GM12878 (cell line): ENCODE results near the gene OSBP. TPM values are rescaled to one million over a fixed set of nuclear protein-coding genes. Genes with fewer than 3 reads are reported as not detected.

Source experiments
- ASH2L ChIP-seq: fragments of 300-600, 200-600 bp; sonication (generic); IDR thresholded peaks from 2 replicates; pipeline ENCODE4 v1.6.1; 2017; ENCODE audit warnings: low read depth, mild to moderate bottlenecking, borderline replicate concordance
- BACH1 ChIP-seq: fragments of 450-650 bp; IDR thresholded peaks from 2 replicates; pipeline ENCODE4 v1.6.1; 2017; ENCODE audit warnings: mild to moderate bottlenecking, borderline replicate concordance
- BHLHE40 ChIP-seq, 2 experiments: fragments of 450-650 bp in 1 of 2; IDR thresholded peaks; 2 replicates each; pipeline ENCODE4 v1.6.1; 2011 to 2017; ENCODE audit warnings: low read depth in 2 of 2, borderline replicate concordance in 1 of 2, improper control_type of control experiment in 1 of 2, low read length in 1 of 2, mild to moderate bottlenecking in 1 of 2
- CBFB ChIP-seq: IDR thresholded peaks from 2 replicates; pipeline ENCODE4 v1.6.1; 2016; ENCODE audit warnings: antibody characterized with exemption, low read depth
- CREM ChIP-seq: IDR thresholded peaks from 2 replicates; pipeline ENCODE4 v1.6.1; 2014; ENCODE audit warnings: antibody characterized with exemption, low read depth
- EZH2 ChIP-seq: IDR thresholded peaks from 2 replicates; pipeline ENCODE4 v1.6.1; 2012; ENCODE audit warnings: low read depth, mild to moderate bottlenecking, control low read depth, inconsistent platforms, low read length, borderline replicate concordance; ENCODE audit not compliant: control insufficient read depth
- GABPA ChIP-seq: IDR thresholded peaks from 2 replicates; pipeline ENCODE4 v1.6.1; 2014; ENCODE audit warnings: antibody characterized with exemption, low read depth, mild to moderate bottlenecking, inconsistent platforms
- HDAC2 ChIP-seq: fragments of 200-600 bp; sonication (generic); IDR thresholded peaks from 2 replicates; pipeline ENCODE4 v1.6.1; 2017
- HDGF ChIP-seq: fragments of 450-650 bp; IDR thresholded peaks from 2 replicates; pipeline ENCODE4 v1.6.1; 2016; ENCODE audit warnings: antibody characterized with exemption
- IKZF2 ChIP-seq, 2 experiments: fragments of 450-650 bp; IDR thresholded peaks; 2 replicates each; pipeline ENCODE4 v1.6.1; 2017; ENCODE audit warnings: mild to moderate bottlenecking in 2 of 2, moderate library complexity in 2 of 2
- KLF5 ChIP-seq: fragments of 450-650 bp; IDR thresholded peaks from 2 replicates; pipeline ENCODE4 v1.6.1; 2014; ENCODE audit warnings: mild to moderate bottlenecking; ENCODE audit not compliant: partially characterized antibody
- LARP7 ChIP-seq: fragments of 450-650 bp; IDR thresholded peaks from 2 replicates; pipeline ENCODE4 v1.6.1; 2017; ENCODE audit warnings: mild to moderate bottlenecking
- MEF2B ChIP-seq: fragments of 450-650 bp; IDR thresholded peaks from 2 replicates; pipeline ENCODE4 v1.6.1; 2018; ENCODE audit warnings: mild to moderate bottlenecking, moderate library complexity; ENCODE audit not compliant: partially characterized antibody, poor library complexity, severe bottlenecking
- NFIC ChIP-seq: IDR thresholded peaks from 2 replicates; pipeline ENCODE4 v1.6.1; 2012; ENCODE audit warnings: low read depth, mild to moderate bottlenecking, inconsistent platforms, low read length, moderate library complexity
- NRF1 ChIP-seq: conservative IDR thresholded peaks from 2 replicates; pipeline ENCODE4 v1.6.1; 2011; ENCODE audit warnings: mild to moderate bottlenecking, low read depth, low read length, improper control_type of control experiment
- POLR2A ChIP-seq: IDR thresholded peaks from 2 replicates; pipeline ENCODE4 v1.6.1; 2011; ENCODE audit warnings: low read depth, mild to moderate bottlenecking, low read length
- RUNX3 ChIP-seq: IDR thresholded peaks from 2 replicates; pipeline ENCODE4 v1.6.1; 2012; ENCODE audit warnings: low read length, inconsistent platforms
- SIN3A ChIP-seq: IDR thresholded peaks from 2 replicates; pipeline ENCODE4 v1.6.1; 2012; ENCODE audit warnings: low read depth, low read length, improper control_type of control experiment
- SMARCA5 ChIP-seq: fragments of 450-650 bp; IDR thresholded peaks from 2 replicates; pipeline ENCODE4 v1.6.1; 2017; ENCODE audit warnings: mild to moderate bottlenecking
- SRF ChIP-seq, 2 experiments: IDR thresholded peaks; 2 replicates each; pipeline ENCODE4 v1.6.1; 2011; ENCODE audit warnings: low read depth in 2 of 2, low read length in 2 of 2, mild to moderate bottlenecking in 1 of 2, moderate library complexity in 1 of 2
- TCF7 ChIP-seq: IDR thresholded peaks from 2 replicates; pipeline ENCODE4 v1.6.1; 2014; ENCODE audit warnings: antibody characterized with exemption, borderline replicate concordance
- ZNF217 ChIP-seq: fragments of 450-650 bp; IDR thresholded peaks from 2 replicates; pipeline ENCODE4 v1.6.1; 2017; ENCODE audit warnings: antibody characterized with exemption, mild to moderate bottlenecking
- polyA plus RNA-seq, 11 experiments: library from polyadenylated mRNA; depleted of rRNA in 4 of 11; unstranded in 6 of 11; stranded (reverse) in 5 of 11; fragments of >200 nt; fragmentation: Nextera tagmentation in 4 of 11; fragmentation: Illumina TruSeq in 1 of 11; extraction: Ambion mirVana in 4 of 11; extraction: Trizol in 1 of 11; gene quantifications; 1 replicate in 1 of 11; 2 replicates in 10 of 11; pipeline versions ENCODE4 v1.2.1 to v1.2.3, GENCODE V29; 2011 to 2016; ENCODE audit warnings: inconsistent platforms in 2 of 11, missing spikeins in 2 of 11, low read depth in 1 of 11
- total RNA-seq, 4 experiments: library from RNA; depleted of rRNA in 3 of 4; stranded (reverse); fragments of >200 nt in 3 of 4; fragmentation: Illumina TruSeq in 1 of 4; extraction: Trizol in 1 of 4; gene quantifications; 2 replicates each; pipeline versions ENCODE4 v1.2.1 to v1.2.3, GENCODE V29; 2013 to 2021
- TF ChIP-seq, protein P1 (sequence below): fragments of 450-650 bp; conservative IDR thresholded peaks from 2 replicates; pipeline ENCODE4 v1.6.1; 2017; ENCODE audit warnings: mild to moderate bottlenecking, moderate library complexity
- TF ChIP-seq, protein P2 (sequence below): IDR thresholded peaks from 2 replicates; pipeline ENCODE4 v1.6.1; 2011; ENCODE audit warnings: mild to moderate bottlenecking, low read depth, low read length, moderate library complexity; ENCODE audit not compliant: insufficient replicate concordance
- TF ChIP-seq, protein P3 (sequence below): fragments of 450-650 bp; IDR thresholded peaks from 2 replicates; pipeline ENCODE4 v1.6.1; 2017; ENCODE audit warnings: mild to moderate bottlenecking
- TF ChIP-seq, protein P4 (sequence below): IDR thresholded peaks from 2 replicates; pipeline ENCODE4 v1.6.1; 2011; ENCODE audit warnings: borderline replicate concordance, low read depth, mild to moderate bottlenecking, moderate library complexity, mixed read lengths, low read length; ENCODE audit not compliant: insufficient read depth; ENCODE audit errors: extremely low read length

The OSBP gene
- total and polyA plus RNA-seq, 10 of the 15 experiments (the other 5 are each of a cell fraction or from before 2014, with no cell fraction given) = 5.9 to 41.2 (median 21.7) TPM

DNA sequence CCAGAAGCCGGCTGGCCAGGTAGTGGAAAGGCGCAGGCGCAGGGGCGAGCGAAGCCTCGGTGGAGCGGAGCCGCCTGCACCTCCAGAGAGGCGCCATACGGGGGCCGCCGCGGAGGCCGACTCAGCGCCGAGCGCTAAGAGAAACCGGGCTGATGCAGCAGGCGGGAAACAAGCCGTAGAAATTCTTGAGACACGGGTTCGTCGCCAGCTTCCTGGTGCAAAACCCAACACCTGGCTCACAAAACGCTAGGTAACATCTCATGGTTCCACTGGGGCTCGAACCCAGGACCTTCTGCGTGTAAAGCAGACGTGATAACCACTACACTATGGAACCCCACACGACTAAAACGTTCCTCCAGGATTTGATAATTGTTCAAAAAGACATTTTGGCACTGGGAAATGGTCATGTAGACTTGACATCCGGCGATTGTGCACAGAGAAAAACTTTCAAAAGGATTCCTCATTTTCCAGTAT, 65.2 kb downstream of the OSBP start (continued):
- peak in 1 of 2 experiments; percentile 31; a peak in 1 of 4 replicates for TF ChIP-seq SRF (IDR thresholded peaks at IDR 0.05; ENCODE audit: low read depth in 2 of 2, low read length in 2 of 2)
- peak; percentile 40; the same call in 1 of the 2 replicates for TF ChIP-seq POLR2A
- TF ChIP-seq, protein P1, sequence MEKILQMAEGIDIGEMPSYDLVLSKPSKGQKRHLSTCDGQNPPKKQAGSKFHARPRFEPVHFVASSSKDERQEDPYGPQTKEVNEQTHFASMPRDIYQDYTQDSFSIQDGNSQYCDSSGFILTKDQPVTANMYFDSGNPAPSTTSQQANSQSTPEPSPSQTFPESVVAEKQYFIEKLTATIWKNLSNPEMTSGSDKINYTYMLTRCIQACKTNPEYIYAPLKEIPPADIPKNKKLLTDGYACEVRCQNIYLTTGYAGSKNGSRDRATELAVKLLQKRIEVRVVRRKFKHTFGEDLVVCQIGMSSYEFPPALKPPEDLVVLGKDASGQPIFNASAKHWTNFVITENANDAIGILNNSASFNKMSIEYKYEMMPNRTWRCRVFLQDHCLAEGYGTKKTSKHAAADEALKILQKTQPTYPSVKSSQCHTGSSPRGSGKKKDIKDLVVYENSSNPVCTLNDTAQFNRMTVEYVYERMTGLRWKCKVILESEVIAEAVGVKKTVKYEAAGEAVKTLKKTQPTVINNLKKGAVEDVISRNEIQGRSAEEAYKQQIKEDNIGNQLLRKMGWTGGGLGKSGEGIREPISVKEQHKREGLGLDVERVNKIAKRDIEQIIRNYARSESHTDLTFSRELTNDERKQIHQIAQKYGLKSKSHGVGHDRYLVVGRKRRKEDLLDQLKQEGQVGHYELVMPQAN = peak; percentile 14; the same call in 1 of the 2 replicates
- TF ChIP-seq GABPA = 0 out of 2 replicates have a peak, but pooled peaks have one; percentile 48
- peak; percentile 75 for TF ChIP-seq CREM
- TF ChIP-seq CBFB = peak; percentile 24; the same call in 1 of the 2 replicates
- TF ChIP-seq EZH2 = no peak
- TF ChIP-seq ASH2L = no peak
- TF ChIP-seq NFIC = peak; percentile 40; the same call in 1 of the 2 replicates
- peak; percentile 54 for TF ChIP-seq KLF5
- peak; percentile 79 to 88; a peak in 2 of 4 replicates for TF ChIP-seq IKZF2 (IDR thresholded peaks at IDR 0.05)
- TF ChIP-seq HDAC2 = no peak
- peak; percentile 94; the same call in 1 of the 2 replicates for TF ChIP-seq LARP7
- TF ChIP-seq SMARCA5 = peak; percentile 65
- peak; percentile 40; the same call in 1 of the 2 replicates for TF ChIP-seq RUNX3
- TF ChIP-seq HDGF = no peak
- peak in 1 of 2 experiments; percentile 42; a peak in 2 of 4 replicates for TF ChIP-seq BHLHE40 (IDR thresholded peaks at IDR 0.05; ENCODE audit: borderline replicate concordance in 1 of 2, low read depth in 2 of 2, low read length in 1 of 2)
- peak; percentile 79 for TF ChIP-seq ZNF217
- peak; percentile 47; the same call in 1 of the 2 replicates for TF ChIP-seq BACH1
- TF ChIP-seq TCF7 = 0 out of 2 replicates have a peak, but pooled peaks have one; percentile 15
- peak; percentile 58 for TF ChIP-seq NRF1
- TF ChIP-seq MEF2B = peak; percentile 32
- TF ChIP-seq, protein P2, sequence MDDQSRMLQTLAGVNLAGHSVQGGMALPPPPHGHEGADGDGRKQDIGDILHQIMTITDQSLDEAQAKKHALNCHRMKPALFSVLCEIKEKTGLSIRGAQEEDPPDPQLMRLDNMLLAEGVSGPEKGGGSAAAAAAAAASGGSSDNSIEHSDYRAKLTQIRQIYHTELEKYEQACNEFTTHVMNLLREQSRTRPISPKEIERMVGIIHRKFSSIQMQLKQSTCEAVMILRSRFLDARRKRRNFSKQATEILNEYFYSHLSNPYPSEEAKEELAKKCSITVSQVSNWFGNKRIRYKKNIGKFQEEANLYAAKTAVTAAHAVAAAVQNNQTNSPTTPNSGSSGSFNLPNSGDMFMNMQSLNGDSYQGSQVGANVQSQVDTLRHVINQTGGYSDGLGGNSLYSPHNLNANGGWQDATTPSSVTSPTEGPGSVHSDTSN = no peak
- no peak for TF ChIP-seq SIN3A
- TF ChIP-seq, protein P3, sequence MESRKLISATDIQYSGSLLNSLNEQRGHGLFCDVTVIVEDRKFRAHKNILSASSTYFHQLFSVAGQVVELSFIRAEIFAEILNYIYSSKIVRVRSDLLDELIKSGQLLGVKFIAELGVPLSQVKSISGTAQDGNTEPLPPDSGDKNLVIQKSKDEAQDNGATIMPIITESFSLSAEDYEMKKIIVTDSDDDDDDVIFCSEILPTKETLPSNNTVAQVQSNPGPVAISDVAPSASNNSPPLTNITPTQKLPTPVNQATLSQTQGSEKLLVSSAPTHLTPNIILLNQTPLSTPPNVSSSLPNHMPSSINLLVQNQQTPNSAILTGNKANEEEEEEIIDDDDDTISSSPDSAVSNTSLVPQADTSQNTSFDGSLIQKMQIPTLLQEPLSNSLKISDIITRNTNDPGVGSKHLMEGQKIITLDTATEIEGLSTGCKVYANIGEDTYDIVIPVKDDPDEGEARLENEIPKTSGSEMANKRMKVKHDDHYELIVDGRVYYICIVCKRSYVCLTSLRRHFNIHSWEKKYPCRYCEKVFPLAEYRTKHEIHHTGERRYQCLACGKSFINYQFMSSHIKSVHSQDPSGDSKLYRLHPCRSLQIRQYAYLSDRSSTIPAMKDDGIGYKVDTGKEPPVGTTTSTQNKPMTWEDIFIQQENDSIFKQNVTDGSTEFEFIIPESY = peak; percentile 29; the same call in 1 of the 2 replicates
- TF ChIP-seq, protein P4, sequence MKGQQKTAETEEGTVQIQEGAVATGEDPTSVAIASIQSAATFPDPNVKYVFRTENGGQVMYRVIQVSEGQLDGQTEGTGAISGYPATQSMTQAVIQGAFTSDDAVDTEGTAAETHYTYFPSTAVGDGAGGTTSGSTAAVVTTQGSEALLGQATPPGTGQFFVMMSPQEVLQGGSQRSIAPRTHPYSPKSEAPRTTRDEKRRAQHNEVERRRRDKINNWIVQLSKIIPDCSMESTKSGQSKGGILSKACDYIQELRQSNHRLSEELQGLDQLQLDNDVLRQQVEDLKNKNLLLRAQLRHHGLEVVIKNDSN = no peak
